DMS153 (cell line): ENCODE data around the gene FOXP2.
"Not testable (repeated sequence)": the region's sequence is repeated elsewhere in the genome, so short reads cannot be mapped to it uniquely, and the experiment has no call there.

Experiments used
- DNase-seq: peaks from one replicate; lab custom pipeline; 2025; lab: John Stamatoyannopoulos, UW

FOXP2 gene

GRCh38 chr7:114422507-114423501 lies 8.2 kb downstream of the FOXP2 start:
- peak; percentile 18 for DNase-seq

GRCh38 chr7:114426382-114426781 lies 11.8 kb downstream of the FOXP2 start:
- DNase-seq = no peak

- DNase-seq = no peak
Observed at GRCh38 chr7:114426824-114427223, 12.2 kb downstream of the FOXP2 start.

- no peak for DNase-seq
Observed at GRCh38 chr7:114428211-114428610, 13.6 kb downstream of the FOXP2 start.

GRCh38 chr7:114431189-114431588 lies 16.6 kb downstream of the FOXP2 start:
- DNase-seq = no peak

GRCh38 chr7:114432061-114432460 lies 17.4 kb downstream of the FOXP2 start:
- DNase-seq = no peak

- DNase-seq = no peak
Observed at GRCh38 chr7:114432703-114433102, 18.1 kb downstream of the FOXP2 start.

GRCh38 chr7:114439581-114439980 lies 25.0 kb downstream of the FOXP2 start:
- DNase-seq = no peak

GRCh38 chr7:114440927-114441326 lies 26.3 kb downstream of the FOXP2 start:
- DNase-seq = not testable (repeated sequence)

- DNase-seq = no peak
Observed at GRCh38 chr7:114444196-114444595, 29.6 kb downstream of the FOXP2 start.

- DNase-seq = no peak
Observed at GRCh38 chr7:114450431-114450830, 35.8 kb downstream of the FOXP2 start.

- DNase-seq = no peak
Observed at GRCh38 chr7:114459574-114459973, 45.0 kb downstream of the FOXP2 start.

GRCh38 chr7:114460021-114460420 lies 45.4 kb downstream of the FOXP2 start:
- no peak for DNase-seq

GRCh38 chr7:114466917-114467316 lies 52.3 kb downstream of the FOXP2 start:
- DNase-seq = no peak

GRCh38 chr7:114468844-114469243 lies 54.2 kb downstream of the FOXP2 start:
- no peak for DNase-seq

- DNase-seq = no peak
Observed at GRCh38 chr7:114472896-114473512, 58.4 kb downstream of the FOXP2 start.

GRCh38 chr7:114478384-114478783 lies 63.8 kb downstream of the FOXP2 start:
- no peak for DNase-seq

- DNase-seq = peak; percentile 5
Observed at GRCh38 chr7:114481999-114482398, 67.4 kb downstream of the FOXP2 start.

- DNase-seq = no peak
Observed at GRCh38 chr7:114484226-114484625, 69.6 kb downstream of the FOXP2 start.

- DNase-seq = no peak
Observed at GRCh38 chr7:114487174-114487573, 72.6 kb downstream of the FOXP2 start.

GRCh38 chr7:114488696-114489095 lies 74.1 kb downstream of the FOXP2 start:
- DNase-seq = no peak

- not testable (repeated sequence) for DNase-seq
Observed at GRCh38 chr7:114497491-114497890, 82.9 kb downstream of the FOXP2 start.
